Activated CD4-positive, alpha-beta T cell treated with anti-CD3 and anti-CD28 coated beads for 24 hours (primary cell): Measurements from ENCODE around the gene SRC.

Experiments
- DNase-seq, 2 donors: peaks; one replicate each; pipeline ENCODE4 v3.0.0-alpha.2; 2020; ENCODE audit warnings: low read depth in 2 of 2

Gene SRC

GRCh38 chr20:37350649-37351574 is 5.0 kb downstream of the SRC start:
- DNase-seq = no peak

- no peak for DNase-seq
Measured at GRCh38 chr20:37351689-37352607, 6.0 kb downstream of the SRC start.

- no peak for DNase-seq
Measured at GRCh38 chr20:37352608-37352980, 6.7 kb downstream of the SRC start.

GRCh38 chr20:37353285-37353849 is 7.4 kb downstream of the SRC start:
- no peak for DNase-seq

- DNase-seq = no peak
Measured at GRCh38 chr20:37354210-37355195, 8.6 kb downstream of the SRC start.

GRCh38 chr20:37355252-37356180 is 9.6 kb downstream of the SRC start:
- DNase-seq = no peak

GRCh38 chr20:37356387-37356786 is 10.4 kb downstream of the SRC start:
- no peak for DNase-seq

GRCh38 chr20:37356961-37357371 is 11.0 kb downstream of the SRC start:
- DNase-seq = no peak

- no peak for DNase-seq
Measured at GRCh38 chr20:37357481-37358365, 11.8 kb downstream of the SRC start.

- no peak for DNase-seq
Measured at GRCh38 chr20:37358366-37359150, 12.6 kb downstream of the SRC start.

- no peak for DNase-seq
Measured at GRCh38 chr20:37359331-37359730, 13.4 kb downstream of the SRC start.

- DNase-seq = no peak
Measured at GRCh38 chr20:37359836-37360235, 13.9 kb downstream of the SRC start.

GRCh38 chr20:37360391-37361115 is 14.6 kb downstream of the SRC start:
- no peak for DNase-seq

- DNase-seq = no peak
Measured at GRCh38 chr20:37361336-37361735, 15.4 kb downstream of the SRC start.

GRCh38 chr20:37362231-37362792 is 16.4 kb downstream of the SRC start:
- no peak for DNase-seq

- no peak for DNase-seq
Measured at GRCh38 chr20:37362821-37363220, 16.9 kb downstream of the SRC start.
